Femur (tissue), 1 donor: ENCODE data around the gene KLHL29.

Source experiments
- DNase-seq: peaks from one replicate; pipeline ENCODE4 v3.0.0-alpha.2; 2017

Gene KLHL29

GRCh38 chr2:23599006-23599405 lies 214.0 kb downstream of the KLHL29 start:
- DNase-seq = no peak

DNA sequence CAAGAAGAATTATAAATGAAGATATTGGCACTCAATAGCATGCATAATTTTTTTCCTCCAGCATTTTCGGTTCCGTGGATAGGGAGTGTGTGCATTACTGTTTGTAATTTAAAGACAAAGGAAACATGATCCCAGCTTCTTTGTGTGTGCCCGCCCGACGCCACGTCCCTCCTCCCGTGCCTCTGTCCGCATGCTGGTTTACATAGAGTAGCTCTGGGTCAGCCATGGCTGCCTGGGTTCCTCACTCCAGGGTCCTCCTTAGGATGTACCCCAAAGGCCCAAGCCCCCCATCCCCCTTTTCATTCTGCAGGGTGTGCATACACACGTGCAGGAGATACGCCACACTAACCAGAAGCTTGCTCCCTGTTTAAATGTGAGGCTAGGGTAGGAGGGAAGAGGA lies 214.7 kb downstream of the KLHL29 start:
- DNase-seq = no peak

GRCh38 chr2:23600346-23600745 lies 215.4 kb downstream of the KLHL29 start:
- no peak for DNase-seq

DNA sequence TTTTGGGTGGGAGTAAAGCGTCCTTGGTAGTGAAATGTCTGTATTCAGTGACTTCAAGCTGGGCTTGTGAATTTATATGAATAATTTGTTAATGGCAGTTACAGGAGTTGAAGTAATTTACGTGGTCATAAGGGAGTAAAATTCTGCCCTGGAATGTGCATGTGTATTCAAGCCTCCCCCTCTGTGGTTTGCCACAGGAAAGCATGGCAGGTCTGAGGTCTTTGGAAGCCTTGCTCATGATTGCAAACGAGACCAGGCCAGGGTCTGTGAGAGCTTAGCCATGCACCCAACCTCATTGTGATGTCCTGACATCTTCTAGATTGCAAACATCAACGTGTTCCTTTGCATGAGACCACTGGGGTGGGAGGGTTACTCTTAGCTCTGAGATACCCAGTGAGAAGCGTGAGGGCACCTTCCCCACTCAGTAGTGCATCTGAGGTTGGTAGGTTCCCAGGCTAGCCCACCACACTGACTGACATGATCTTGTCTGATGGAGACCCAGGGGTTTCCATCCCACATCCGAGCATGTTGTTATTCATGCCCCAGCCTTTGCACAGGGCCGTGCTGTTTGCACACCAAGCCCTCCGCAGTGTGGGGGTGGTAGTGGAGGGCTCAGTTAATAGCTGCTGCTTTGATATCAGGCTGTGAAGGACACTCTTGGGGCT lies 216.5 kb downstream of the KLHL29 start:
- no peak for DNase-seq

DNA sequence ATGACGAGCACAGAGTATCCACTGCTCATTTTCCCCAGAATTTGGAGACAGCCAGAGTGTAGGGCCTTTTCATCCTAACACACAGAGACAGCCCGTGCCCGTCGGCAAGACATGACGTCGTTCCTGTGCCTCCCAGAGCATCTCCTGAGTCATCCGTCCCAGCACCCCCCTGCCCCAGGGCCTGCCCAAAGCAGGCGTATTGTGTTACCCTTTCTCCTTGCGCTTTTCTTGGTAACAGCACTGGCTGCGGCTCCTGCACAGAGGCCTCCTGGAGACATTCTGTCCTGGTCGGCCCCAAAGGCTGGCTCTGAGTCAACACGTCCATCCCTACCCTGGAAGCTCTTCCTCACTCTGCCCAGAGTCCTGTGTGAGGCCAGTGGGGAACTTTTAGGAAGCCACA lies 217.1 kb downstream of the KLHL29 start:
- DNase-seq = peak; percentile 57

DNA sequence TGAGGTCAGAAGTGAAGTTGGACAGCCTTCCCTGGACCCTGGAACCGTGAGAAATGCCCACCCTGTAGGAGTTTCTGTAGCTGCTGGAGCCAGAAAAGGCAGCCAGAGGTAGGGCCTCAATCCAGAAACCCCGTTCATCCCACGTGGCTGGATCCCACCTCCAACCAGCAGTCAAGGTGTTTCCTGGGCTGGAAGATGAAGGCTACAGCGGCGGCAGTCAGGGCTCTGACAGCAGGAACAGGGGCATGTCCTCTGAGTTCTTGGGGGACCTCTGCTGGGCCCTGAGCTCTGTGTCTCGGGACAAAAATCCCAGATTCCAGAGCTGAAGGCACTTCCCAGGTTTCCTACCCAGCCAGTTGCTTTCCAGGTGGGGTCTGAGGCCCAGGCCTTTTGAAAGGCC lies 218.2 kb downstream of the KLHL29 start:
- DNase-seq = no peak

- DNase-seq = no peak
Measured at GRCh38 chr2:23603581-23603980, 218.6 kb downstream of the KLHL29 start.

DNA sequence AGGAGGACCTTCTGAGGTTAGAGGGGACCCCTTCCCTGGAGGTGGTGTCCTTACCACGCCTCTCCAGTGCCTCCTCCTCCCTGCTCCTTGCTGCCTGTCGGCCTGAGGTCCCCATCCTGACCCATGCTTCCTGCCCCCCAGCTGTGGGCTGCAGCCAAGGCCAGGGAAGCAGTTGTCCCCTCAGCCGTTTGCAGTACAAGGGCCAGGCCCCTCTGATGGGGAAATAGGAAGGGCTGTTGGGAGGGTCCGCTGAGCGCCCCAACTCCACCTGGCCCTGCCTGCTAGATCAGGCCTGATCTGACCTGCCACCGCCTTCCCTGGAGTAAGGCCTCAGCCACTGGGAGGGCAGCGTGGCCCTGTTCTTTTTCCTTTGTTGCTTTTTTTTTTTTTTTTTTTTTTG lies 219.8 kb downstream of the KLHL29 start:
- no peak for DNase-seq

DNA sequence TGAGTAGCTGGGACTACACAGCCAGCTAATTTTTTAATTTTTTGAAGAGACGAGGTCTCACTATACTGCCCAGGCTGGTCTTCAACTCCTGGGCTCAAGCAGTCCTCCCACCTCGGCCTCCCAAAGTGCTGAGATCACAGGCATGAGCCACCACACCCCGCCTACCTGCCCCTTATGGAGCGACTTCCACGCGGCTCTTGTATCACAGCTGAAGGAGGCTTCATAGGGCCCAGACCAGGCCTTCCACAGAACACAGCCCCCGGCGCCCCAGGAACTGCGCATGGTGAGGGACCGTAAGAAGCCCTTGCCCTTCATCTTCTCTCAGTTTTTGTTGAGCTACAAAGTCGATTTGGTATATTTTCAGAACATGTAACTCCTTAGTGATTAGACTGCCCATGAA lies 220.3 kb downstream of the KLHL29 start:
- no peak for DNase-seq

GRCh38 chr2:23606196-23606595 lies 221.2 kb downstream of the KLHL29 start:
- DNase-seq = no peak

- DNase-seq = no peak
Measured at GRCh38 chr2:23606968-23607367, 222.0 kb downstream of the KLHL29 start.

DNA sequence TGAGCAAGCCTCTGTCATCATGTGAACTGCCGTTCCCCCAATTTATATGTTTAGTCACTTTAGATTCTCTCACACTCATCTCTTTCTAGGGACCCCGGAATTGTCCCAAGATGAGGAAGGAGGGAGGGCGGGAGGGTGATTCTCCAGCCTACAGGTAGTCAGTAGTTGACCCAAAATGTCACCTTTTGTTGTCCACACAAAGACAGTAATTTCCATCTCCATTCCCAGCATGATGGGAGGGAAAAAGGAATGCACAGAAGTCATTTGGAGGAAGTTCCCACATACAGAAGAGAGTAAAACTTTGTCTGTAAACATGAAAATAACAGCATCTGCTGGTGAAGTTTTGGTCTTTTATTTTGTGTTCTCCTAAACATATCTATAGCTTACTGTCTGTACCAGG lies 222.9 kb downstream of the KLHL29 start:
- DNase-seq = no peak

DNA sequence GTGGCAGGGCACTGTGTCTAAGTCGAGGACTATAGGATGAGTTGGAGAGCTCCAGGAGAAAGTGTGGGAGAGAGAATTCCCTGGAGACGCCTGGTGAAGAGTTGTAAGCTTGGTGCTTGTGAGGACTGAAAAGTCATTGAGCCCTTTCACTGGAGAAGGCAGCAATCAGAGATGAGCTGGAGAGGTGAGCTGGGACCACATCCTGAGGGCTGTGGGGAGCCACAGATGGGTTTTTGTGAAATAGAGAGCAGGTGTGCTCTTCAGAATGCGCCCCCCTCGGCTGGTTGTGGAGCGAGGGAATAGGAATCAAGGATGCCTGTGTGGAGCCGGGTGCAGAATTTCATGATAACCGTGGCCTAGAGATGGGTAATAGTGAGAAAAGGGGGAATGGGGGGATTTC lies 224.3 kb downstream of the KLHL29 start:
- DNase-seq = no peak

DNA sequence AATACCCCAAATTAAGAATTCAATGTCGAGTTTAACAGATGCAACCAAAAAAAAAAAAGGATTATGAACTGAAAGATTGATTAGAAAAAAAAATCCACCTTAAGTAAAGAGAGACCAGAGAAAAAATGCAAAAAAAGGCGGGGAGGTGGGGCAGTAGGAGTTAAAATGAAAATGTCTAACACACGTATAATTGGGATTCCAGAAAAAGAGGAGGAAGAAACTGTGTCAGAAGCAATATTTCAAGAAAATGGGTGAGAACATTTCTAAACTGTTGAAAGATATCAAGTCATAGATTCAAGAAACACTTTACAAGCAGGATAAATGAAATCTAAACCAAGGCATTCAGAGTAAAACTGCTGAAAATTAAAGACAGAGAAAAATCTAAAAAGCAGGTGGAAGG lies 226.9 kb downstream of the KLHL29 start:
- DNase-seq = no peak

DNA sequence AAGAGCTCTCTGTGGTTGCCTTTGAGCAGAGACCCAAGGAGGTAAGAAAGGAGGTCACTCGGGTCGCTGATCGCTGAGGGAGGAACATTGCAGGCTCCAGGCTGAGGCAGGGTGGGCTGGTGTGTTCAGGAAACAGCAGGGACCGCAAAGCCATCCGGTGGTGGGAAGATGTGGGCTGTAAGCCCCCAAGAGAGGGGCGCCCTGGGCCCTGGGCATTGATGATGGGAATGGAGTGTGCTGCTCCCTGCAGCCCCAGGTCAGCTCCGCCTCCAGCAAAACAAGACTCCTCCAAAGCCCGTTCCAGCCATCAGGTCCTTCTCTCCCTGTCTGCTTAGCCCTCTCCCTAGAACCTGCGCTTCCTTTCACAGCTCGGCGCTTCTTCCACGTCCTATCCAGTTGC lies 229.7 kb downstream of the KLHL29 start:
- DNase-seq = no peak

GRCh38 chr2:23615216-23616020 lies 230.4 kb downstream of the KLHL29 start:
- DNase-seq = no peak

GRCh38 chr2:23616630-23617029 lies 231.7 kb downstream of the KLHL29 start:
- DNase-seq = no peak

- DNase-seq = peak; percentile 88
Measured at GRCh38 chr2:23617167-23617810, 232.3 kb downstream of the KLHL29 start.

GRCh38 chr2:23617811-23618215 lies 232.8 kb downstream of the KLHL29 start:
- peak; percentile 80 for DNase-seq

DNA sequence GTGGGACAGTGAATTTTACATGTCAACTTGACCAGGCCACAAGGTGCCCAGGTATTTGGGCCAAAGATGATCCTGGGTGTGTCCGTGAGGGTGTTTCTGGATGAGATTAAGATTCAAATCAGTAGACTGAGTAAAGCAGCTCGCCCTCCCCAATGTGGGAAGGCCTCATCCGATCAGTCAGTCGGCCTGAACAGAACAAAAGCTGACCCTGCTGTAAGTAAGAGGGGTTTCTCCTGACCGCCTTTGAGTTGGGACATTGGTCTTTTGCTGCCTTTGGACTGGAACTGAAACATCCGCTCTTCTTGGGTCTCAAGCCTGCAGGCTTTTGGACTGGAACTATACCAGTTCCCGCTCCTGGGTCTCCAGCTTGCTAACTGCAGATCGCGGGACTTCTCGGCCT lies 233.3 kb downstream of the KLHL29 start:
- DNase-seq = no peak

- DNase-seq = peak; percentile 48
Measured at GRCh38 chr2:23618794-23619530, 234.0 kb downstream of the KLHL29 start.

GRCh38 chr2:23619941-23620340 lies 235.0 kb downstream of the KLHL29 start:
- no peak for DNase-seq

GRCh38 chr2:23620841-23621341 lies 235.9 kb downstream of the KLHL29 start:
- peak; percentile 73 for DNase-seq
